ENCODE data around the gene PPP1R9A. TPM values are rescaled to one million over a fixed set of nuclear protein-coding genes. Genes with fewer than 3 reads are reported as not detected.

The PPP1R9A gene
- total and polyA plus RNA-seq, 2 donors from 2014 or later: 2.6 to 25.7 TPM

GRCh38 chr7:94890216-94890615 is 17.2 kb upstream of the PPP1R9A start:
- no peak for TF ChIP-seq CTCF (IDR thresholded peaks at IDR 0.05; ENCODE audit: borderline replicate concordance, extremely low read depth, insufficient read depth)
- no peaks in the 10 kb centered on the region for H3K36me3 ChIP-seq (ENCODE audit: control insufficient read depth in 2 of 3, insufficient read depth in 3 of 3, low read length in 3 of 3)
- H3K27ac ChIP-seq (ENCODE audit: low read depth in 2 of 2, low read length in 2 of 2): no peak overlapping the region
- no peak for DNase-seq
- no peaks in the 10 kb centered on the region for H3K27me3 ChIP-seq (ENCODE audit: control insufficient read depth, insufficient read depth, low read length)
- FAIRE-seq: no peak
- intact Hi-C loops (cut with DNase I): no loop called here
- no peaks in the 10 kb centered on the region for H3K9me3 ChIP-seq (ENCODE audit: control insufficient read depth in 2 of 3, insufficient read depth in 1 of 3, low read length in 3 of 3)
- peaks cover 0 to 5% (median 0%) of the 10 kb centered on the region in 3 donors for H3K4me1 ChIP-seq (ENCODE audit: control insufficient read depth in 2 of 3, insufficient read depth in 2 of 3, low read depth in 1 of 3, low read length in 3 of 3)
- no peak overlapping the region for H3K4me3 ChIP-seq (ENCODE audit: low read length in 3 of 3)
- H3K9ac ChIP-seq (ENCODE audit: low read length in 3 of 3): no peak overlapping the region

GRCh38 chr7:94893661-94894060 is 13.7 kb upstream of the PPP1R9A start:
- Histone ChIP-seq H3K9ac (ENCODE audit: low read length in 3 of 3) (no peak overlapping the region), H3K36me3 (ENCODE audit: control insufficient read depth in 2 of 3, insufficient read depth in 3 of 3, low read length in 3 of 3) (no peaks in the 10 kb centered on the region), H3K27ac (ENCODE audit: low read depth in 2 of 2, low read length in 2 of 2) (no peak overlapping the region), H3K27me3 (ENCODE audit: control insufficient read depth, insufficient read depth, low read length) (no peaks in the 10 kb centered on the region), H3K4me1 (ENCODE audit: control insufficient read depth in 2 of 3, insufficient read depth in 2 of 3, low read depth in 1 of 3, low read length in 3 of 3) (peaks cover 0 to 5% (median 0%) of the 10 kb centered on the region in 3 donors), H3K4me3 (ENCODE audit: low read length in 3 of 3) (no peak overlapping the region), H3K9me3 (ENCODE audit: control insufficient read depth in 2 of 3, insufficient read depth in 1 of 3, low read length in 3 of 3) (no peaks in the 10 kb centered on the region)
- FAIRE-seq (no peak), DNase-seq (no peak)
- intact Hi-C loops (cut with DNase I): no loop called here
- no peak for TF ChIP-seq CTCF (IDR thresholded peaks at IDR 0.05; ENCODE audit: borderline replicate concordance, extremely low read depth, insufficient read depth)

DNA sequence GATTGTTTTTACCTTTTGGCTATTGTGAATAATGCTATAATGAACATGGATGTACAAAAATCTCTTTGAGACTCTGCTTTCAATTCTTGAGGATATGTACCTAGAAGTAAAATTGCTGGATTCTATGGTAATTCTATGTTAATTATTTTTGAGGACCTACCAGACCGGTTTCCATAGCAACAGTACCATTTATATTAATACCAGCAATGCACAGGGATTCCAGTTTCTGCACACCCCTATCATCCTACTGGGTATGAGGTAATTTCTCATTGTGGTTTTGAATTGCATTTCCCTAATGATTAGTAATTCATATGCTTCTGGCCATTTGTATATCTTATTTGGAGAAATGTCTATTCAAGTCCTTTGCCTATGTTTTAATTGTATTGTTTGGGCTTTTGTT is 9.9 kb upstream of the PPP1R9A start:
- Histone ChIP-seq H3K27me3 (ENCODE audit: control insufficient read depth, insufficient read depth, low read length) (no peaks in the 10 kb centered on the region), H3K9me3 (ENCODE audit: control insufficient read depth in 2 of 3, insufficient read depth in 1 of 3, low read length in 3 of 3) (no peaks in the 10 kb centered on the region), H3K4me3 (ENCODE audit: low read length in 3 of 3) (no peak overlapping the region), H3K36me3 (ENCODE audit: control insufficient read depth in 2 of 3, insufficient read depth in 3 of 3, low read length in 3 of 3) (no peaks in the 10 kb centered on the region), H3K27ac (ENCODE audit: low read depth in 2 of 2, low read length in 2 of 2) (no peak overlapping the region), H3K9ac (ENCODE audit: low read length in 3 of 3) (no peak overlapping the region), H3K4me1 (ENCODE audit: control insufficient read depth in 2 of 3, insufficient read depth in 2 of 3, low read depth in 1 of 3, low read length in 3 of 3) (no peaks in the 10 kb centered on the region)
- FAIRE-seq (no peak), DNase-seq (no peak)
- intact Hi-C loops (cut with DNase I): no loop called here
- no peak for TF ChIP-seq CTCF (IDR thresholded peaks at IDR 0.05; ENCODE audit: borderline replicate concordance, extremely low read depth, insufficient read depth)

DNA sequence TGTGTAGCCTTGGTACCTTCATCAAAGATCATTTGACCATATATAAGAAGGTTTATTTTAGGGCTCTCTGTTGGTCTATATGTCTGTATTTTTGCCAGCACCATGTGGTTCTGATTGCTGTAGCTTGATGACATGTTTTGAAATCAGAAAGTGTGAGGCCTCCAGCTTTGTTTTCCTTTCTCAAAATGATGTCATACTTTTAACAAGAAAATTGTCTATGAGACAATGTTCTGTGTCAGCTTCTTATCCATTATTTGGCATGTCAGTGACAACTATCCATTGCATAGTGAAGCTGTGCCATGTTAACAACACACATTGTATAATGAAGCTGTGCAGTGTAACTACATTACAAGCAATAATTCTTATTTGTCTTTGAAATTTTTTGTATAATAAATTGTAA is 9.1 kb upstream of the PPP1R9A start:
- intact Hi-C loops (cut with DNase I): no loop called here
- Histone ChIP-seq H3K9me3 (ENCODE audit: control insufficient read depth in 2 of 3, insufficient read depth in 1 of 3, low read length in 3 of 3) (no peaks in the 10 kb centered on the region), H3K4me3 (ENCODE audit: low read length in 3 of 3) (no peak overlapping the region), H3K27me3 (ENCODE audit: control insufficient read depth, insufficient read depth, low read length) (no peaks in the 10 kb centered on the region), H3K36me3 (ENCODE audit: control insufficient read depth in 2 of 3, insufficient read depth in 3 of 3, low read length in 3 of 3) (no peaks in the 10 kb centered on the region), H3K4me1 (ENCODE audit: control insufficient read depth in 2 of 3, insufficient read depth in 2 of 3, low read depth in 1 of 3, low read length in 3 of 3) (no peaks in the 10 kb centered on the region), H3K9ac (ENCODE audit: low read length in 3 of 3) (no peak overlapping the region), H3K27ac (ENCODE audit: low read depth in 2 of 2, low read length in 2 of 2) (no peak overlapping the region)
- no peak for TF ChIP-seq CTCF (IDR thresholded peaks at IDR 0.05; ENCODE audit: borderline replicate concordance, extremely low read depth, insufficient read depth)
- no peak for DNase-seq
- no peak for FAIRE-seq
